ENCODE results near the gene PDC.

The PDC gene

GRCh38 chr1:186443638-186444037 lies 17.3 kb downstream of the PDC start:
- H3K27me3 Mint-ChIP-seq (ENCODE audit: low read depth): no peaks in the 10 kb centered on the region
- H3K9me3 Mint-ChIP-seq: no peaks in the 10 kb centered on the region
- no peaks in the 10 kb centered on the region for H3K36me3 Mint-ChIP-seq (ENCODE audit: low read depth)
- H3K27ac Mint-ChIP-seq: no peak overlapping the region
- no peaks in the 10 kb centered on the region for H3K4me1 Mint-ChIP-seq
- no peak overlapping the region for H3K4me3 Mint-ChIP-seq
- no peak for TF ChIP-seq CTCF (IDR thresholded peaks at IDR 0.05; ENCODE audit: unreplicated experiment in 3 of 3)

GRCh38 chr1:186442651-186443375 lies 18.1 kb downstream of the PDC start:
- no peak overlapping the region for H3K4me3 Mint-ChIP-seq
- H3K9me3 Mint-ChIP-seq: no peaks in the 10 kb centered on the region
- H3K27ac Mint-ChIP-seq: no peak overlapping the region
- no peaks in the 10 kb centered on the region for H3K27me3 Mint-ChIP-seq (ENCODE audit: low read depth)
- TF ChIP-seq CTCF (IDR thresholded peaks at IDR 0.05; ENCODE audit: unreplicated experiment in 3 of 3): no peak
- no peaks in the 10 kb centered on the region for H3K4me1 Mint-ChIP-seq
- no peaks in the 10 kb centered on the region for H3K36me3 Mint-ChIP-seq (ENCODE audit: low read depth)

GRCh38 chr1:186440584-186440983 lies 20.3 kb downstream of the PDC start:
- no peaks in the 10 kb centered on the region for H3K9me3 Mint-ChIP-seq
- H3K36me3 Mint-ChIP-seq (ENCODE audit: low read depth): no peaks in the 10 kb centered on the region
- no peak for TF ChIP-seq CTCF (IDR thresholded peaks at IDR 0.05; ENCODE audit: unreplicated experiment in 3 of 3)
- H3K27ac Mint-ChIP-seq: no peak overlapping the region
- no peaks in the 10 kb centered on the region for H3K4me1 Mint-ChIP-seq
- no peak overlapping the region for H3K4me3 Mint-ChIP-seq
- no peaks in the 10 kb centered on the region for H3K27me3 Mint-ChIP-seq (ENCODE audit: low read depth)

- H3K4me3 Mint-ChIP-seq: no peak overlapping the region
- H3K27me3 Mint-ChIP-seq (ENCODE audit: low read depth): no peaks in the 10 kb centered on the region
- no peak for TF ChIP-seq CTCF (IDR thresholded peaks at IDR 0.05; ENCODE audit: unreplicated experiment in 3 of 3)
- H3K27ac Mint-ChIP-seq: no peak overlapping the region
- H3K36me3 Mint-ChIP-seq (ENCODE audit: low read depth): no peaks in the 10 kb centered on the region
- H3K4me1 Mint-ChIP-seq: no peaks in the 10 kb centered on the region
- H3K9me3 Mint-ChIP-seq: no peaks in the 10 kb centered on the region
Observed at GRCh38 chr1:186438567-186438966, 22.3 kb downstream of the PDC start.

- Mint-ChIP-seq H3K27me3 (ENCODE audit: low read depth) (no peaks in the 10 kb centered on the region), H3K9me3 (no peaks in the 10 kb centered on the region), H3K36me3 (ENCODE audit: low read depth) (no peaks in the 10 kb centered on the region), H3K4me3 (no peak overlapping the region), H3K4me1 (no peaks in the 10 kb centered on the region), H3K27ac (no peak overlapping the region)
- TF ChIP-seq CTCF (IDR thresholded peaks at IDR 0.05; ENCODE audit: unreplicated experiment in 3 of 3): no peak
Observed at GRCh38 chr1:186435336-186435735, 25.6 kb downstream of the PDC start.

- H3K4me1 Mint-ChIP-seq: no peaks in the 10 kb centered on the region
- no peak overlapping the region for H3K4me3 Mint-ChIP-seq
- TF ChIP-seq CTCF (IDR thresholded peaks at IDR 0.05; ENCODE audit: unreplicated experiment in 3 of 3): no peak
- no peaks in the 10 kb centered on the region for H3K27me3 Mint-ChIP-seq (ENCODE audit: low read depth)
- H3K9me3 Mint-ChIP-seq: no peaks in the 10 kb centered on the region
- no peak overlapping the region for H3K27ac Mint-ChIP-seq
- H3K36me3 Mint-ChIP-seq (ENCODE audit: low read depth): peaks cover 11% of the 10 kb centered on the region
Observed at GRCh38 chr1:186429017-186429416, 31.9 kb downstream of the PDC start.

Measured in nephron (organoid).